Measurements from ENCODE around the gene CACTIN. TPM values are rescaled to one million over a fixed set of nuclear protein-coding genes. Genes with fewer than 3 reads are reported as not detected.
A peak's percentile ranks its signal among the peaks of the same experiment; 100 is the strongest.

Gene CACTIN
- polyA plus RNA-seq (2012; rRNA removed), result 27.8 and 36.4 TPM in 2 replicates
- polyA plus RNA-seq (2012; cell fraction: cytosol; rRNA removed), result 11.9 and 22.7 TPM in 2 replicates
- 66.5 and 82.5 TPM in 2 replicates for polyA plus RNA-seq (2012; cell fraction: nucleus; rRNA removed)

GRCh38 chr19:3626473-3627350 lies at the start of gene CACTIN:
TSS of gene CACTIN (minus strand) at chr19:3626790. CDS start at chr19:3626762, 28 bp downstream.
- ChIA-PET CTCF (interaction anchor here (0.8 to 1.4 kb wide), 2 partner anchors 8 to 39 kb away, joined by 5 to 6 read pairs; no protein-coding TSS in a partner anchor), POLR2A (no interaction called here)
- H2AFZ ChIP-seq (ENCODE audit: low read depth), result peak within 1 kb of the TSS; percentile 18; the same call in 1 of the 2 replicates
- peak within 1 kb of the TSS; percentile 88 to 95 for H3K27ac ChIP-seq (ENCODE audit: low read depth in 2 of 2, low read length in 1 of 2)
- H3K9me2 ChIP-seq, result no peaks in the 10 kb centered on the region
- peak; percentile 54; the same call in 1 of the 2 replicates for TF ChIP-seq YY1 (IDR thresholded peaks at IDR 0.05; ENCODE audit: low read depth)
- no peak for TF ChIP-seq TEAD4 (IDR thresholded peaks at IDR 0.05; ENCODE audit: borderline replicate concordance, insufficient read depth)
- TF ChIP-seq MXI1 (IDR thresholded peaks at IDR 0.05; ENCODE audit: low read depth, low read length), result peak; percentile 84
- TF ChIP-seq SIN3A (IDR thresholded peaks at IDR 0.05; ENCODE audit: borderline replicate concordance, low read depth, low read length), result peak; percentile 64; the same call in 1 of the 2 replicates
- TF ChIP-seq ELF1 (IDR thresholded peaks at IDR 0.05), result peak; percentile 79
- no peak for TF ChIP-seq USF1 (IDR thresholded peaks at IDR 0.05; ENCODE audit: borderline replicate concordance, low read depth)
- TF ChIP-seq MAX (IDR thresholded peaks at IDR 0.05; ENCODE audit: low read depth), result peak; percentile 49
- TF ChIP-seq POLR2AphosphoS5 (IDR thresholded peaks at IDR 0.05; ENCODE audit: low read depth, low read length), result peak; percentile 78
- TF ChIP-seq TAF1 (IDR thresholded peaks at IDR 0.05; ENCODE audit: borderline replicate concordance, low read depth, low read length), result peak; percentile 83
- peak within 1 kb of the TSS; percentile 85 to 94 for H3K4me3 ChIP-seq (ENCODE audit: low read depth in 2 of 2, low read length in 1 of 2)
- no peaks in the 10 kb centered on the region for H3K27me3 ChIP-seq (ENCODE audit: insufficient read depth)
- H3K9me3 ChIP-seq, result no peaks in the 10 kb centered on the region
- H4K20me1 ChIP-seq (ENCODE audit: insufficient read depth), result peaks cover 17% of the 10 kb centered on the region
- H3K36me3 ChIP-seq (replicated peaks in 1 of 2; ENCODE audit: control insufficient read depth in 1 of 2, insufficient read depth in 2 of 2, low read length in 1 of 2), result peaks cover 0 to 2% of the 10 kb centered on the region in 2 experiments
- H3K4me2 ChIP-seq, result peak within 1 kb of the TSS; percentile 99
- peak within 1 kb of the TSS; percentile 86 for H3K9ac ChIP-seq
- WGBS (ENCODE audit: low lambda C conversion rate), result 2% methylated on average over 20 of the region's 80 CpGs
- H3F3A ChIP-seq (replicated peaks; ENCODE audit: insufficient read depth), result peaks cover 8% of the 10 kb centered on the region
- peak; percentile 100 for DNase-seq
- peaks cover 36% of the 10 kb centered on the region for H3K79me2 ChIP-seq (ENCODE audit: insufficient read depth)
- peaks cover 8 to 11% of the 10 kb centered on the region in 2 experiments; a peak in 2 of 4 replicates for H3K4me1 ChIP-seq (ENCODE audit: control insufficient read depth in 1 of 2, insufficient read depth in 2 of 2, low read depth in 1 of 2, low read length in 1 of 2)

- no peaks in the 10 kb centered on the region for H3K4me1 ChIP-seq (ENCODE audit: control insufficient read depth in 1 of 2, insufficient read depth in 2 of 2, low read depth in 1 of 2, low read length in 1 of 2)
- no peak overlapping the region for H3K9ac ChIP-seq
- no peaks in the 10 kb centered on the region for H3K9me3 ChIP-seq
- TF ChIP-seq JUND (IDR thresholded peaks at IDR 0.05) (no peak), EP300 (IDR thresholded peaks at IDR 0.05; ENCODE audit: borderline replicate concordance in 1 of 2, low read depth in 1 of 2, low read length in 1 of 2) (no peak), CHD2 (IDR thresholded peaks at IDR 0.05; ENCODE audit: low read length, partially characterized antibody) (no peak), ZBTB33 (IDR thresholded peaks at IDR 0.05; ENCODE audit: borderline replicate concordance, low read depth) (no peak), IRF3 (IDR thresholded peaks at IDR 0.05; ENCODE audit: low read depth, low read length) (no peak)
- H3K4me2 ChIP-seq, result no peak overlapping the region
- no peaks in the 10 kb centered on the region for H3K27me3 ChIP-seq (ENCODE audit: insufficient read depth)
- H2AFZ ChIP-seq (ENCODE audit: low read depth), result no peak overlapping the region
- H3K79me2 ChIP-seq (ENCODE audit: insufficient read depth), result peaks cover 10% of the 10 kb centered on the region; the same call in 1 of the 2 replicates
- no peak for DNase-seq
- no peak overlapping the region for H3K4me3 ChIP-seq (ENCODE audit: low read depth in 2 of 2, low read length in 1 of 2)
- CTCF ChIA-PET, result interaction anchor here (1.3 to 2.5 kb wide), 2 partner anchors 9 to 130 kb away, joined by 4 to 16 read pairs; no protein-coding TSS in a partner anchor
- POLR2A ChIA-PET, result interaction anchor here (0.5 kb wide), 1 partner anchor 21 kb away, joined by 3 read pairs; no protein-coding TSS in a partner anchor
- 91% methylated on average over 13 of the region's 13 CpGs for WGBS (ENCODE audit: low lambda C conversion rate)
- no peaks in the 10 kb centered on the region for H3K36me3 ChIP-seq (replicated peaks in 1 of 2; ENCODE audit: control insufficient read depth in 1 of 2, insufficient read depth in 2 of 2, low read length in 1 of 2)
- H3K9me2 ChIP-seq, result no peaks in the 10 kb centered on the region
- H4K20me1 ChIP-seq (ENCODE audit: insufficient read depth), result 0 out of 2 replicates have a peak, but pooled peaks cover 16% of the 10 kb centered on the region
- no peak overlapping the region for H3K27ac ChIP-seq (ENCODE audit: low read depth in 2 of 2, low read length in 1 of 2)
- H3F3A ChIP-seq (replicated peaks; ENCODE audit: insufficient read depth), result no peaks in the 10 kb centered on the region
These were observed 48.4 kb upstream of the CACTIN start for GRCh38 chr19:3674784-3675543.
